ENCODE results near the gene CCDC120.

CCDC120 gene, protein sequence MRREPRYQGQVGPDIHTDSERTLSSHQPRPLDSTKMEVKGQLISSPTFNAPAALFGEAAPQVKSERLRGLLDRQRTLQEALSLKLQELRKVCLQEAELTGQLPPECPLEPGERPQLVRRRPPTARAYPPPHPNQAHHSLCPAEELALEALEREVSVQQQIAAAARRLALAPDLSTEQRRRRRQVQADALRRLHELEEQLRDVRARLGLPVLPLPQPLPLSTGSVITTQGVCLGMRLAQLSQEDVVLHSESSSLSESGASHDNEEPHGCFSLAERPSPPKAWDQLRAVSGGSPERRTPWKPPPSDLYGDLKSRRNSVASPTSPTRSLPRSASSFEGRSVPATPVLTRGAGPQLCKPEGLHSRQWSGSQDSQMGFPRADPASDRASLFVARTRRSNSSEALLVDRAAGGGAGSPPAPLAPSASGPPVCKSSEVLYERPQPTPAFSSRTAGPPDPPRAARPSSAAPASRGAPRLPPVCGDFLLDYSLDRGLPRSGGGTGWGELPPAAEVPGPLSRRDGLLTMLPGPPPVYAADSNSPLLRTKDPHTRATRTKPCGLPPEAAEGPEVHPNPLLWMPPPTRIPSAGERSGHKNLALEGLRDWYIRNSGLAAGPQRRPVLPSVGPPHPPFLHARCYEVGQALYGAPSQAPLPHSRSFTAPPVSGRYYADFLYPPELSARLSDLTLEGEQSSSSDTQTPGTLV

DNA sequence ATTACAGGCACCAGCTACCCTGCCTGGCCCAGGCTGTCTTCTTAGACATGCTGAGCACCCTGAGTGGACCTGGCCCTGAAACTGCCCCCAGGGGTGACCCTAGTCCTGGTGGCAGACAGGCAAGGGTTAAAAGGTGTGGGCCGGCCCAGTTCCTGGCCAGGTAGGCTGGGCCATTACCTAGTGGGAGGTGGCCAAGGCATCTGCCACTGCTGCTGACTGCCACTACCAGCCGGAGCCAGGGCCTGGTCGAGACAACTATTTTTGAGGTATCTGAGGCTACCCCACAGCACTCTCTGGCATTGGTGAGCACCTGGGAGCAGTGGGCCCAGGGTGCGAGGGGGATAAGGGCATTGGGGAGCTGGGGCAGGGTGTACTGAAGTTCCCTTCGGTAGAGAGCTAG, at the start of gene CCDC120:
TSS of gene CCDC120 (plus strand) at position 206 of the 400 bp plus-strand sequence. CDS start 3,043 bp downstream, outside the sequence.
- no peak for DNase-seq

DNA sequence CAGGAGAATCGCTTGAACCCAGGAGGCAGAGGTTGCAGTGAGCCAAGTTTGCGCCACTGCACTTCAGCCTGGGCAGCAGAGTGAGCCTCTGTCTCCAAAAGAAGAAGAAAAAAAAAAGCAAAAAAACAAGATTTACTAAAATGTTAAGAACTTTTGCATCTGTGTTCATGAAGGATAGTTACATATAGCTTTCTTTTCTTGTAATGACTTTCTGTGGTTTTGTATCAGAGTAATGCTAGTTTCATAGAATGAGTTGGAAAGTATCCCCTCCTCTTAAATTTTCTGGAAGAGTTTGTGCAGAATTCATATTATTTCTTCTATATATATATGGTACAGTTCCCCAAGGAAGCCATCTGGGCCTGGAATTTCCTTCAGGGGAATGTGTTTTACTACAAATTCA, 39.7 kb upstream of the CCDC120 start:
- DNase-seq = no peak

DNA sequence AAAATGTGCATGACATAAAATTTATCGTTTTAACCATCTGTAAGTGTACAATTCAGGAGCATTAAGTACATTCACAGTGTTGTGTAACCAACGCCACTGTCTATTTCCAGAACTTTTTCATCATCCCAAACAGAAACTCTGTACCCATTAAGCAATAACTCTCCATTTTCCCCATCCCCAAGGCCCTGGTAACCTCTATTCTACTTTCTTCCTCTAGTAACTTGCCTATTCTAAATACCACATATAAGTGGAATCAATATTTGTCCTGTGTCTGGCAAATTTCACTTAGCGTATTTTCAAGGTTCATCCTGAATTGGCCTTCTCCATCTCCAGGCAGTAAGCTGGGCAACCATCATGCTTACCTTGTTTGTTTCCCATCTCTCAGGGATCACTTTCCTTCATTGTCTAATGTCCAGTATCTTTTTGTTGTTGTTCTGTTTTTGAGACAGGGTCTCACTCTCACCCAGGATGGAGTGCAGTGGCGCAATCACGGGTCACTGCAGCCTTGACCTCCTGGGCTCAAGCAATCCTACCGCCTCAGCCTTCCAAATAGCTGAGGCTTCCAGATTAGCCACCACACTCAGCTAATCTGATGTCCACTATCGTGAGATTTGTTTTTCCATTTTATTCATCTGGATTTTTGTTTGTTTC, 39.1 kb upstream of the CCDC120 start:
- no peak for DNase-seq

DNA sequence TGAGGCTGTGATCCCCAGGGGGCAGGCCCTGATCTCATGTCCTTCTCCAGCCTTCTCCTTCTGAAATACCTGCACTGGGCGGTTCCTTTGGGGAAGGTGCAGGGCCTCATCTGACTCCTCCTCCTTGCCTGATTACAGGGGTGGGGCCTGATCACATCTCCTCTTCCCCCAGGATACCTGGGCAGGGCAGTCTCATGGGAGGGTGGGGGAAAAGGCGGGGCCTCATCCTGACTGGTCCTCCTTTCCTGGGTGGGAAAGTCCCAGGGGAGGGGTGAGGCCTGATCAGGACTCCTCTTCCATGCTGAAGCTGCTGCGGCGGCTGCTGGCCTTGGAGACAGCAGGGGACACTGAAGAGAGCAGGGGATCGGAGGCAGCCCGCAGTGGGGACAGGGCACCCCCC, 28.9 kb upstream of the CCDC120 start:
- DNase-seq = no peak

DNA sequence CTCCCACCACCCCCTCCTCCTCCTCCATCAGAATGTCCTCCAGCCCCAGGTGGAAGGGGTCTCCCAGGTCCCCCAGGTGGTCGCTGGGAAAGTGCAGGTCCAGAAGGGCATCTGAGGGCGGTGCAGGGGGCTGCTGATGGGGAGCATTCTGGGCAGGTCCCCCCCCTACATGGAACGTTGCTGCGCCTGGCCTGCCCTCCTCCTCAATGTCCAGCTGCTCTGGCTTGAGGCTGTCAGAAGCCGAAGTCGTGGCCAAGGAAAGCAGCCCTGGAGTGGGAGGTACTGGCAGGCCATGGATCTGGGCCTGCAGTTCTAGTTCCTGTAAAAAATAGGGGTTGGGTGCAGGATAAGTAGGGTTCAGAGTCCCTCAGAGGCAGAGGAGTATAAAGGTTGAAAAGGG, 28.5 kb upstream of the CCDC120 start:
- DNase-seq = no peak

DNA sequence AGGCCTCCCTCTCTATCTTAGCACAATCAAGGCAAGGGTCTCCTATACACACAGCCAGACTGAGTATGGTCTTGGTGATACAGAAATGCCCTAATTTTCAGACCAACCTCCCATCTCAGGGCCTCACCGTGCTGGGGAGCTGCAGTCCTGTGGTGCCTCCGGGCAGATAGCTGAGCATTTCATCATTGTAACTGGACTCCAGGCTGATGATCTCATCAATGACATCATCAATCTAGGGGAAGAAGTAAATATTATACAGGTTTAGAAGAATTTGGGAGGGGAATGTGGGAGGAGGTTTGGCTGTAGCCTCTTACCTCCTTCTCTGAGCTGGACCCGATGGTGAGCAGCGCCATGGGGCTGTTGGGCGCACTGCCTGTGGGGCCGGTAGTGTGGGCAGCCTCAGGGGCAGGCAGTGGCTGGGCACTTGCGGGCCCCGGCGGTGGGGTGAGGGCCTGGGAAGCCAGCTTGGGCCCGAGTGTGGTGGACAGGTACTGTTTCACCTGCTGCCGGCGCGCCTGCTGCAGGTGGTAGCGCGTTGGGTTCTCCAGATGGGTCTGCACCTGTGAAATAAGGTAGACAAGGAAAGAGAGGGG, 20.8 kb upstream of the CCDC120 start:
- DNase-seq = no peak

DNA sequence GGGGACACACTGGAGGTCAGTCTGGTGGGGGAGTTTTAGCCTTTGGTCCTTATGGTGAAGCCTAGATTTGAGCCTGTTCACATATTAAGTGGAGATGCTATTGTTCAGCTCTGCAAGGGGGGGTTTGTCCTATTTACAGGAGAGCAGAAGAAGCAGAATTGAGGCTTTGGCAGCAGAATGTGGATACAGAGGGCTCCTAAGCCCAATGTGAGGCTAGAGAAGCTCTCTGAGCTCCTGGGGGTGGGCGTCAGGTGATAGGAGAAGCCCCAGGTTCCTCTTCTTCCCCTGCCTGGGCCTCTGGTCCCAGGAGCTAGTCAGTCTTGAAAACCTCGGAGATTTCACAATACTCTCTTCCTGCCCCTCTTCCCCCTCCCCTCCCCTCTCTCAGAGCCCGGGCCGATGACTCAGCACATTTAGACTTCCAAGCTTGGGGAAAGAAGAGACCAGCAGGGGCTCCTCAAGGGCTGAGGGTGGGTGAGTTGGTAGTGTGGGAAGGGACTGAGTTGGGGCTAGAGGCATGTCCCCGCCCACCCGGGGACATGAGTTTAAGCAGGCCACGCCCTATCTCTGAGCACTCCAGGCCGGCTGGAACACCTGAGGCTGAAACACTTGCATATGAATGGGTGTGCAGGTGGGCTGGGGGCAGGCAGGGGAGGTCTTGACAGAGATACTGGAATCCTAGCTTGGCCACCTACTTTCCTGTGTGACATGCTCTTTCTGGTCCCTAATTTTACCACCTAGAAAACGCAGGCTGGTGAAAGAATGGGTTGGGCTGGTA, 19.0 kb upstream of the CCDC120 start:
- DNase-seq = peak; percentile 1

DNA sequence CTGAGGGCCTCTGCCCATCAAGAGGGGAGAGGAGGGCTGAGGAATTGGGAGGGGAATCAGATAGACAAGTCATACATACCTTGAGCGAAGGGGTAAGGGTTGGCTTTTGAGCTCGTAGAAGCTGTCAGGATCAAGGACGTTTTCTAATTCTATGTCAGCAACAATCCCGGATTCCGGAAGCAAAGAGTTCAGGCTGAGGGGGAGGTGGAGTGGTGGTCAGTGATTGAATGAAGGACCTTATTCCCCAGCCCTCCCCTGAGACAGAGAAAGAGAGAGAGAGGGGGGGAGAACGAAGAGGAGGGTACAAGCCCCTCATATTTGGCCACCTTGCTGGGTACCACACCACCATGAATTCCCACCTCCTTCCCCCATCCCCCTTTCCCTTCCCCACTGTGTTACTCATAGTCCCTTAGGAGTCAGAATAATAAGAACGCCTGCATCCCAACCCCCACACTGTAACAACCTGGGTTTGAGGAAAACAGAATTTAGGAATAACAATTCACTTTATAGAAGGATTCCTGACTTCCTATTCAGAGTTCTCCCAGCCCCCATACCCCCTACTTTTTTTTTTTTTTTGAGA, 18.3 kb upstream of the CCDC120 start:
- no peak for DNase-seq

DNA sequence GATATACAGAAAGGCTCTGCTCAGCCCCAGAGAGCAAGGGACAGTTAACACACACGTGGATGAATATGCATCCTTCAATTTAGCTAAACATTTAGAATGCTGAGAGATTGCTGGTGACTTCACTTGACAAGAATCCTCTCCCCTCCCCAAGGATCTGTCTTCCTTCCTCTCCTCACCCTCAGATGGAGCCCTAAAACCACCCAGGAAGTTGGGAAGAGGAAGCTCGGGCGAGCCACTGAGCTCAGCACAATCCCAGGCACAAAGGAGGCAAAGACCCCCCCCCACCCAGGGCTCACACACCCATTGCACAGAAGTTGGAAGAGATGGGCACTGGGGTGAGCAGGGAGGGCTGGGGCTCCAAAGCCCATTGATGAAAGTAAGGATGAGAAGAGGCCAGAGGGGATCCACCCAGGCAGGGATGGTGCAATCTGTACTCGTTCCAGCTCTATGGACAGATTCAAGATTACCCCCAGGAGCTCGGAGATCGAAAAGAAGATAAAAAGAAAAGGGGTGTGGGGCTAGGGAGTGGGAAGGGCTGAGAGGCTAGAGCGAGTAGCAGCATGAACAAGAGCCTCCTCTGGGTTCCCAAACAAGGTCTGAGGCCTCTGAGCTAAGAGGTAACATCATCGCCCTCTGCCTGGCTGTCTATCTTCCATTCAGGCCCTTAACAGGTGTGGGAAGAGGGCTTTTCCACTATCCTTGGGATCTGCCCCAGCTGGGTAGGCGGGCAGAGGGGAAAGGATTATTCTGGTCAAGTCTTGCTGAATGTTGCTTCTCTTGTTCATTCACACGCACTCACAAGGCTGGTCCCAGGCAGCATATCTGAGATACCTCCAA, 16.8 kb upstream of the CCDC120 start:
- no peak for DNase-seq

DNA sequence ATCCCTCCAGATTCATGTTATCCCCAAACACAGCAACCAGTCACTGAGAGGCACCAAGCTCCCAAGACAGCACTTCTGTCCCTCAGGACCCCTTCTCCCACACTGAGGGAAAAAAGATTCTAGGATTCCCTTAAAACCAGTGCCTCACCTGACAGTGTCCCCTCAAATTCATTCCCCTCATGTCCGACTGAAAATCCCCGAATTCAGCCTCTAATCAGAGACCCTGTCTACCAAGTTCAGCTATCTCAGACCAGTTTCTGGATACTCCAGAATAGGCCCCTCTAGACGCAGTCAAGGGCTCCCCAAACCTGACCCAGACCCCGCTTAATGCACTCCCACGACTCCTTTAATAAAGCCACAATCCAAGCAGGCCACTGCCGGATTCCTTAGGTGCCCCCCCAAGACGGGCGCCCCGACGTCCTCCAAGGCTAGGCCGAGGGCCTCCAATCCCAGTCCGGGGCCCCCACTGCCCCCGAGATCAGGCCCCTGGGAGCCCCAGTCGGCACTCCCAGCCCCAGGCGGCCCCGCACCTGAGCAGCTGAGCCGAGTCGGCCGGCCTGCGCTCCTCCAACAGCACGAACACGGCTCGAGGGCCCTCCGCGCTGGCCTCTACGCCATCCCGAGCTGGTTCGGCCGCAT, 16.1 kb upstream of the CCDC120 start:
- DNase-seq = no peak

DNA sequence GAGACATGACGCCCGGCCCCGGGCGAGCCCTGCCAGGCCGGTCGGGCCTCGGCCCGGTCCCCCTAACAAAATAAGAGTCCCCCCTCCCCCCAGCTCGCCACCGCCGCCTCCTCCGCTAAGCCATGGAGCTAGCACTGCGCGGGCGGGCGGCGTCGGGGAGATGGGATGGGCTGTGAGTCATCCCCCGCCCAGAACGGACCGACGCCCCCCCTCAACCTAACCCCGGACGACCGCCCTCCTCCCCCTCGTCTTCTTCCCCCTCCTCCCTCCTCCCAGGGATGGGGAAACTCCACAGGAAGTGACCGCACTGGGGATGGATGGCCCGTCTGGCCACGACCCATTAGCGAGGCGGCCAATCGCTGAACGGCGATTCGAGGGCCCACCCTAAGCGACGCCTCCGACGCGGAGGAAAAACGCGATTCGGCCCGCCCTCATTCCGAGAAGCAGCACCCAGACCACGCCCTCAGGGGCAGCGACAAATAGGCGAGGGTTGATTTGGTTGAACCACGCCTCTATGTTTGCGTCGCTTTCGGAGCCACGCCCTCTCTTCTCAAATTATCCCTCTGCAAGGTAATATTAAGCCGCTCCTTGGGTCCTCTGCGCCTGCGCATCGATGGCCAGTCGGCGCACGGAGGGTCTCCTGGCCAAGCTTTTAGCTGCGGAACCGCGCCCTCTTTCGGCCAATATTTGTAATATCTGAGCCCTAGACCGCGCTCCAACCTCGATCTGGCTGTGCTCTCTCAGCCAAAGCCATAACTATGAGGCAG, 15.4 kb upstream of the CCDC120 start, which contains the start of gene TFE3:
TSS of gene TFE3 (minus strand) at position 138 of the 767 bp plus-strand sequence. CDS start at position 7, 131 bp downstream.
- DNase-seq = peak; percentile 95

DNA sequence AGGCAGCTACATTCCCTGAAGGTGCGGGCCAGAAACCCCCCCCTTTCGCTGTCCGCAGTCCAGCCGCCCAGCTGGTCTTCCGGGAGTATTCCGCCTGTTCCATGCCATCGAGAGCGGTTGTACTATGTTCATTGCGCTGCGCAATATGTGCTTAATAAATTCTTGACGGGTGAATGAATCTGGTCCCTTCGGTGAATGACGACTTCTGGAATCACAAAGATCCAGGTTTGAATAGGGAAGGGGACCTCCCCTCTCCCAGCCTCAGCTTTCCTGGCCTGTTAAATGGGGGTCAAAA, 14.9 kb upstream of the CCDC120 start:
- no peak for DNase-seq

DNA sequence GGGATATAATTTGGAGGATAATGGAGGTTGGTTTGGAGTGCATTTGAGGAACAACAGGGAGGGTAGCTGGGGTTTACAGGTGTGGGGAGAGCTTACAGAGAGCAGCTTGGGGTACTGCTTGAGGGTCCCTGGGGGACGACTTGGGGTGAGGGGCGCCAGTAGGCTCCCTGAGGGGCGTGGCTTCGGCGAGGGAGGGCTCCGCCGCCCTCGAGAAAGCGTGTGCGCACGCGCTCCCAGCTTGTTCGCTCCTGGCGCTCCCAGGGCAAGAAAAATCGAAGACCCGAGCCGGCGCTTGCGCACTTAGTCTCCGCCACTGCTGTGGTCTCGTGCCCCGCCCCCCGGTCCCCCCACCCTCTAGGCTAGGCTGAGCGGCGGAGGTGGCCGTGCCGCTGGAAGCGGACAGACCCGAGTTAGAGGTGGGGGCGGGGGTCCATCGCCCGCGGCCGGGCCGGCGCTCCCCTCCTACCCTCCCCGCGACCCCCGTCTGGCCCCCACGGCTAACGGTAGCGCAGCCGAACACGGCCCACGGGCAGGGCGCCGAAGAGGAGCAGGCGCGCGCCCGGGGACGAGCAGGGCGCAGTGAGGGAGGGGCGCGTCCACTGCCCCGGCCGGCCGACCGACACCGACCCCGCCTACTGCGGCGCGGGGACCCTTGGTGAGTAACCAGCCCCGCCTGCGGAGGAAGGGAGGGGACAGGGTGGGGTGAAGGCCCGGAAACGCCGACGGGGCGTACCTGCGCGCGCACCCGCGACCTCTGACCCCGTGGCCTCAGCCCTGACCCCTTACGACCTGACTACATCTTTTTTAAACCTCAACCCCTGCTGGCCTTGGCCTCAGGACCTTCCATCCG, 5.4 kb upstream of the CCDC120 start:
- DNase-seq = peak; percentile 77

DNA sequence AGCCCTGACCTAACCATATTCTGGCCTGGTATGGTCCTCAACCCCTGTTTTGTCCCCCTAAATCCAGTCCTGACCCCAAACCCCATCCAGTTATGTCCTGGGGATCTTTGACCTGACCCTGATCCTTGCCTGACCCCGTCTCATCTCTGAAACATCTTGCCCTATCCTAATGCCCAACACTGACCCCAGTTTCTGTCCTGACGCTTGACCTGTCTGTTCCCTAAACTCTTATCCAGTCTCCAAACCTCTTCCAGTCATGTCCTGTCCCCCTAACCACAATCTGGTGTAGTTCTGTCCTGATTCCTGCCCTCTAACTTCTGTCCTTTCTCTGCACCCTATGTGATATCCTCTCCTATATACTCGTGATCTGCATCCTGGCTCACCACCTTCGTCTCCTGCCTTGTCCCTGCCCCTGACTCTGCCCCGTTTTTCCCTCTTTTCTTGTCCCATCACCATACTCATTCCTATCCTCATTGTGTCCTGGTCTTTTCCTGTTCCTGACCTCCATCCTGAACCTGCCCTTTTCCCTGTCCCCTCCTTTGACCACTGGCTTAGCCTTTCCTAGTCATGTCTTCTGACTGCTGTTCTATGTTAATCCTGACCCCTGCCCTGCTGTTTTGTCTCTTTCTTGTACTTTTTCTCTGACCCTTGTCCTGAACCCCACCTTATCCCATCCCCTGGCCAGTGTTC, 4.6 kb upstream of the CCDC120 start:
- DNase-seq = no peak

DNA sequence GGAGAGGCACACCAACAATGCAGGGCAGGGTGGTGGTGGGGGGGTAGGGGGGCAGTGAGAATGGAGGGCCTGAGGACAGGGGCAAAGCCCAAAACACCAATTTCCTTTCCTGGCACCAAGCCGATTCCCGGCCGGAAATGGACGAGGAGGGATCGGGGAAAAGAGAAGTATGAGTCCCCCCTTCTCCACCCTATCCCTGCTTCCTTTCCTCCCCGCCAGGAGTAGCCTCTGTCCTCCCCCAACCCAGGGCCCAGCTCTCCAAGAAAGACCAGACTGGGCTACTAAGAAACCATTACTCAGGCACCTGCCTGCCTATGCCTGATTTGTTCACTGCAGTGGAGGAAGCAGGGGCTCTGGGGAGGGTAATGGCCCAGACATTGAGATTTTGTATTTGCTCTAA, 402 bp downstream of the CCDC120 start:
- DNase-seq = no peak

DNA sequence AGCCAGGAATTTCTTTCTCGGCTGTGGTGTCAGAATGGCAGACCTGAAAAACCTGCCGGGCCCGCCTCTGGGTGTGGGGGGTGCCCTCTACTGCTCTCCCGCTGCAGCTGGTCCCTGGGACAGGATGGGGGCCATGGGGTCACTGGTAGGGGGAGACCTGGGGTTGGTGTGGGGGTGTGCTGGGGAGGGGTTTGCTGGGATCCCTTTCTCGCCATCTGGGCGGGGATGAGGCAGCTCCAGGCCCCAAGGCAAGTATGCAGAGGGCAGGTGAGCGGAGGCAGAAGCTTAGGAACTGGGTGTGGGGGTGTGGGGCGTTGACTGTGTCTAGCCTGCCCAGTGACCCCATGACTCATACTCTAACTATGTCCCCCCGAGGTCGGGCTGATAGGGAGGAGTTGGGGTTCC, 884 bp downstream of the CCDC120 start:
- DNase-seq = no peak

DNA sequence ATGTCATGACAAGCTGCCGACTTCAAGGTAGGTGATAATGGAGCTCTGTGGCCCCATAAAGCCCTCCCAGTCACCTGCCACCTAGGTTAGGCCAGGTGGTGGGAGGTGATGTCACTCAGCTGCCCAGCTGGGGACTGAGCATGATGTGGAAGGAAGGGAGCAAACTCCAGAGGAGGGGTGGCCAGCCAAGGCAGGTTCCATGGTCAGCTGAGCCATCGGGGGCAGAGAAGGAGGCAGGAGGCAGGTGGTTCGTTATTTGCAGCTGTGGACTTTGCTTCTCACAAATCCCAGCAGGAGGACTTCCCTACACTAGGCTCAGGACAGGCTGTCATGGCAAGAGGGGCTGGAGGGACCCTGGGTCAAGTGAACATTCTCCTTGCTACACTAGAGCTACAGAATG, 2.1 kb downstream of the CCDC120 start:
- DNase-seq = no peak

DNA sequence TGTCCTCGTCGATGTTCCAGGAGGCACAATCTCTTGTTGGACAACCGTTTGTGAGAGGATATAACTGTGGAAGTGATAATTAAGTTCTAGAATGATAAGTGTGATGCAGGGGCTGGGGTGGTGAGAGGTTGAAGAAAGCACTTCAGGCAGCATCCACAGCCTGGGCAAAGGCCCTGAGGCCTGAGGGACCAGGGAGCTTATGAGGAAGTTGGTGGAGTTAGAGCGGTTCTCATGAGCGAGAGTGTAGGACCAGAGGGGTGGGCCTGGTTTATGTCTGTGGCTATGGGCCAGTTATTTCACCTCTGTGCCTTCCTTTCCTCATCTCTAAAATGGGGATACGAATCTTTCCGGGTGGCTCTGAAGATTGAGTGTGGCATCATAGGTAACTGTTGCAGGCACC, 2.7 kb downstream of the CCDC120 start:
- no peak for DNase-seq

DNA sequence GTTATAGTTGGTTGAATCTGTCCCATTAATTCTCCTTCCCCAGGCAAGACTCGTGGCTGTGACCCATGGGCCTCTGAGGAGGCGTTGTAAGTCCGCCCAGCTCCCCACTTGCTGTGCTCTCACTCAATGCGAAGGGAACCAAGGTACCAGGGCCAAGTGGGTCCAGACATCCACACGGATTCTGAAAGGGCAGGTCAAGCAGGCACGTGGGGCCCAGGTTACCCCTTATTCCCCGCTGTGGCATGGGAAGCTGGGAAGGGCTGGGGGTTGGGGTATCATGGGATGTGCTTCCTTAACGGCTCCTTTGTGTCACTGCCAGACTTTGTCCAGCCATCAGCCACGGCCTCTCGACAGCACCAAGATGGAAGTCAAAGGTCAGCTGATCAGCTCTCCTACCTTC, 3.1 kb downstream of the CCDC120 start:
- DNase-seq = no peak

Measured in NCI-H1105 treated with DMSO at 0.1 percent for 48 hours (cell line).